SH-SY5Y (cell line): Measurements from ENCODE around the gene AANAT.

Experiments
- GATA2 ChIP-seq: IDR thresholded peaks from 2 replicates; pipeline ENCODE4 v1.6.1; 2011; ENCODE audit warnings: mild to moderate bottlenecking, low read depth, low read length
- GATA3 ChIP-seq: IDR thresholded peaks from 2 replicates; pipeline ENCODE4 v1.6.1; 2011; ENCODE audit warnings: low read depth, mild to moderate bottlenecking, low read length, moderate library complexity

GRCh38 chr17:76519048-76519966 is 51.9 kb downstream of the AANAT start:
- TF ChIP-seq GATA2: no peak
- TF ChIP-seq GATA3: no peak
